Liver (tissue), 9 donors: ENCODE measurements around the gene LENG9. TPM values are rescaled to one million over a fixed set of nuclear protein-coding genes. Genes with fewer than 3 reads are reported as not detected.

Experiments
- DNase-seq: peaks from one replicate; pipeline ENCODE4 v3.0.0-alpha.2; 2017; ENCODE audit warnings: low spot score
- H3K27ac ChIP-seq, 2 donors: one replicate each; pipeline ENCODE4 v1.7.0; 2013; ENCODE audit warnings: inconsistent platforms in 2 of 2, low read length in 2 of 2, control low read depth in 1 of 2, low read depth in 1 of 2, mild to moderate bottlenecking in 1 of 2
- H3K27me3 ChIP-seq, 4 donors: one replicate each; pipeline versions ENCODE4 v1.6.1 to v1.7.0; 2013; ENCODE audit warnings: low read length in 3 of 4, inconsistent platforms in 1 of 4, mild to moderate bottlenecking in 1 of 4, moderate library complexity in 1 of 4; ENCODE audit not compliant: control insufficient read depth in 4 of 4, insufficient read depth in 4 of 4
- H3K36me3 ChIP-seq, 4 donors: one replicate each; pipeline versions ENCODE4 v1.6.1 to v1.7.0; 2013; ENCODE audit warnings: low read length in 3 of 4, mild to moderate bottlenecking in 3 of 4, low read depth in 1 of 4, moderate library complexity in 1 of 4; ENCODE audit not compliant: control insufficient read depth in 4 of 4, insufficient read depth in 3 of 4
- H3K4me1 ChIP-seq, 4 donors: one replicate each; pipeline versions ENCODE4 v1.6.1 to v1.7.0; 2013; ENCODE audit warnings: low read length in 3 of 4, mild to moderate bottlenecking in 3 of 4, moderate library complexity in 1 of 4; ENCODE audit not compliant: control insufficient read depth in 4 of 4, insufficient read depth in 4 of 4
- H3K4me3 ChIP-seq, 3 donors: one replicate each; pipeline versions ENCODE4 v1.6.1 to v1.7.0; 2013; ENCODE audit warnings: low read length in 3 of 3, control low read depth in 1 of 3, low read depth in 1 of 3, mild to moderate bottlenecking in 1 of 3
- H3K9ac ChIP-seq, 2 donors: one replicate each; pipeline ENCODE4 v1.7.0; 2013; ENCODE audit warnings: low read length in 2 of 2, mild to moderate bottlenecking in 2 of 2, moderate library complexity in 2 of 2, control low read depth in 1 of 2, low read depth in 1 of 2
- H3K9me3 ChIP-seq, 4 donors: one replicate each; pipeline versions ENCODE4 v1.6.1 to v1.7.0; 2013; ENCODE audit warnings: low read length in 3 of 4; ENCODE audit not compliant: control insufficient read depth in 4 of 4
- ATF3 ChIP-seq: IDR thresholded peaks from 2 replicates; pipeline ENCODE4 v1.6.1; 2016; ENCODE audit warnings: antibody characterized with exemption
- FOXA1 ChIP-seq: IDR thresholded peaks from 2 replicates; pipeline ENCODE4 v1.6.1; 2016; ENCODE audit warnings: antibody characterized with exemption
- FOXA2 ChIP-seq: IDR thresholded peaks from 2 replicates; pipeline ENCODE4 v1.6.1; 2016; ENCODE audit warnings: antibody characterized with exemption
- HNF4A ChIP-seq, 2 donors: conservative IDR thresholded peaks; 2 replicates each; pipeline ENCODE4 v1.6.1; 2016; ENCODE audit warnings: antibody characterized with exemption in 2 of 2, mild to moderate bottlenecking in 2 of 2
- HNF4G ChIP-seq: IDR thresholded peaks from 2 replicates; pipeline ENCODE4 v1.6.1; 2016; ENCODE audit warnings: antibody characterized with exemption
- NR2F2 ChIP-seq: IDR thresholded peaks from 2 replicates; pipeline ENCODE4 v1.6.1; 2016; ENCODE audit warnings: antibody characterized with exemption
- RAD21 ChIP-seq, 2 donors: IDR thresholded peaks; 2 replicates each; pipeline ENCODE4 v1.6.1; 2016; ENCODE audit warnings: antibody characterized with exemption in 2 of 2, mild to moderate bottlenecking in 2 of 2
- TAF1 ChIP-seq: conservative IDR thresholded peaks from 2 replicates; pipeline ENCODE4 v1.6.1; 2016; ENCODE audit warnings: antibody characterized with exemption, mild to moderate bottlenecking
- YY1 ChIP-seq: IDR thresholded peaks from 2 replicates; pipeline ENCODE4 v1.6.1; 2016; ENCODE audit warnings: antibody characterized with exemption, mild to moderate bottlenecking
- WGBS: extraction: QIAGEN DNeasy Blood & Tissue Kit; methylation state at CpG from one replicate; pipeline ENCODE4 v1.1.7; 2013; 5-methylcytosine and 5-hydroxymethylcytosine counted together
- polyA plus RNA-seq, 2 donors: library from polyadenylated mRNA; stranded (reverse) in 1 of 2; unstranded in 1 of 2; fragments of 200-250 nt in 1 of 2; fragments of >200 nt in 1 of 2; fragmentation: Nextera tagmentation in 1 of 2; extraction: Ambion mirVana in 1 of 2; gene quantifications; one replicate each; pipeline versions ENCODE4 v1.2.1 to v1.2.3, GENCODE V29; 2013 to 2015
- total RNA-seq, 2 donors: library from RNA; depleted of rRNA; stranded (reverse); fragments of >200 nt; gene quantifications; one replicate each; pipeline ENCODE4 v1.2.3, GENCODE V29; 2014
- TF ChIP-seq, protein P1 (sequence below): fragments of 150-350 bp; IDR thresholded peaks from 2 replicates; pipeline ENCODE4 v1.5.1; 2017; ENCODE audit warnings: improper control_type of control experiment, low read depth, low read length; ENCODE audit not compliant: missing input control
- TF ChIP-seq, protein P2 (sequence below): IDR thresholded peaks from 2 replicates; pipeline ENCODE4 v1.6.1; 2016; ENCODE audit warnings: antibody characterized with exemption
- TF ChIP-seq, protein P3 (sequence below): IDR thresholded peaks from 2 replicates; pipeline ENCODE4 v1.6.1; 2016; ENCODE audit warnings: antibody characterized with exemption, mild to moderate bottlenecking
- TF ChIP-seq, protein P4 (sequence below): IDR thresholded peaks from 2 replicates; pipeline ENCODE4 v1.6.1; 2016; ENCODE audit warnings: antibody characterized with exemption
- donor health status: healthy.
- donor health status: healthy.
- donor health status: healthy.
- donor health status: healthy.
- donor health status: healthy.

The LENG9 gene
- total and polyA plus RNA-seq, 4 donors = 0.19 to 6.9 (median 2.0) TPM

DNA sequence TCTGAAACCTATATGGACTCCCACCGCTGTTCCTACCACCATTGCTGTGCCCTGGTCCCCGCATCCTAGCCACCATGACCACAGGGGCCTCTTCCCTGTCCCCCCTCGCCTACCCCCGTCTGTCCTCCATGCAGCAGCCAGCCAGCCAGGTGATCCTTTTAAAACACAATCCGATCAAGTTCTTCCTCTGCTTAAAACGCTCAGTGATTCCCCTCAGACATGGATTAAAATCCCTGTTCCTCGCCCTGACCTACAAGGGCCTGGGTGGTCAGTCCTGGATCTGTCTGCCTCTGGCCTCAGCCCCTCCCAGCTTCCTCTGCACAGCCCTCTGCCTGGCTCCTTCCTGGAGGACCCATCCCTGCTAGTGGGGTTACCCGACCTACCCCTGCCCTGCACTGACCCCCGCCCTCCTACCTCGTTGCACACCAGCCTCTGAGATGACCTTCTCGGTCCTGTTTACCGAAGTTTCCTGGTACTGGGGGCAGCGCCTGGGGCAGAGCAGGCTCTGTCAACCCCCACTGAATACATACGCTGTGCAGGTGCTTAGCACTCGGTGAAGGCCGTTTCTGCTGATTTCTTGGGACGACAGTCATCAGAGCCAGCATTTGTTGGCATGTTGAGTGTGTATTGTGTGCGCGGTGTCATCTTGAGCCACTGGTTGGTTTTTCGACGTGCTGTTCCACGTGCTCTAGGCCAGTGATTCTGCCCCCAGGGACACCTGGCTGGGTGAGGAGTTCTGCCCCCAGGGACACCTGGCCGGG lies 29.3 kb downstream of the LENG9 start (continued):
- TF ChIP-seq, protein P1, sequence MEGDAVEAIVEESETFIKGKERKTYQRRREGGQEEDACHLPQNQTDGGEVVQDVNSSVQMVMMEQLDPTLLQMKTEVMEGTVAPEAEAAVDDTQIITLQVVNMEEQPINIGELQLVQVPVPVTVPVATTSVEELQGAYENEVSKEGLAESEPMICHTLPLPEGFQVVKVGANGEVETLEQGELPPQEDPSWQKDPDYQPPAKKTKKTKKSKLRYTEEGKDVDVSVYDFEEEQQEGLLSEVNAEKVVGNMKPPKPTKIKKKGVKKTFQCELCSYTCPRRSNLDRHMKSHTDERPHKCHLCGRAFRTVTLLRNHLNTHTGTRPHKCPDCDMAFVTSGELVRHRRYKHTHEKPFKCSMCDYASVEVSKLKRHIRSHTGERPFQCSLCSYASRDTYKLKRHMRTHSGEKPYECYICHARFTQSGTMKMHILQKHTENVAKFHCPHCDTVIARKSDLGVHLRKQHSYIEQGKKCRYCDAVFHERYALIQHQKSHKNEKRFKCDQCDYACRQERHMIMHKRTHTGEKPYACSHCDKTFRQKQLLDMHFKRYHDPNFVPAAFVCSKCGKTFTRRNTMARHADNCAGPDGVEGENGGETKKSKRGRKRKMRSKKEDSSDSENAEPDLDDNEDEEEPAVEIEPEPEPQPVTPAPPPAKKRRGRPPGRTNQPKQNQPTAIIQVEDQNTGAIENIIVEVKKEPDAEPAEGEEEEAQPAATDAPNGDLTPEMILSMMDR = no peak
- TF ChIP-seq, protein P2, sequence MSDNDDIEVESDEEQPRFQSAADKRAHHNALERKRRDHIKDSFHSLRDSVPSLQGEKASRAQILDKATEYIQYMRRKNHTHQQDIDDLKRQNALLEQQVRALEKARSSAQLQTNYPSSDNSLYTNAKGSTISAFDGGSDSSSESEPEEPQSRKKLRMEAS = no peak

- peaks cover 2 to 13% (median 11%) of the 10 kb centered on the region in 4 donors for H3K4me1 ChIP-seq
- 90% methylated on average over 5 of the region's 5 CpGs for WGBS
- H3K9ac ChIP-seq = no peak overlapping the region
- no peaks in the 10 kb centered on the region for H3K36me3 ChIP-seq
- no peak overlapping the region for H3K4me3 ChIP-seq
- H3K27me3 ChIP-seq = peaks cover 0 to 5% (median under 1%) of the 10 kb centered on the region in 4 donors
- TF ChIP-seq FOXA2 (no peak), TAF1 (no peak), RAD21 (IDR thresholded peaks at IDR 0.05) (no peak), NR2F2 (no peak), HNF4A (conservative IDR thresholded peaks at IDR 0.05) (no peak), FOXA1 (no peak), YY1 (no peak), HNF4G (no peak), ATF3 (no peak)
- TF ChIP-seq, protein P3, sequence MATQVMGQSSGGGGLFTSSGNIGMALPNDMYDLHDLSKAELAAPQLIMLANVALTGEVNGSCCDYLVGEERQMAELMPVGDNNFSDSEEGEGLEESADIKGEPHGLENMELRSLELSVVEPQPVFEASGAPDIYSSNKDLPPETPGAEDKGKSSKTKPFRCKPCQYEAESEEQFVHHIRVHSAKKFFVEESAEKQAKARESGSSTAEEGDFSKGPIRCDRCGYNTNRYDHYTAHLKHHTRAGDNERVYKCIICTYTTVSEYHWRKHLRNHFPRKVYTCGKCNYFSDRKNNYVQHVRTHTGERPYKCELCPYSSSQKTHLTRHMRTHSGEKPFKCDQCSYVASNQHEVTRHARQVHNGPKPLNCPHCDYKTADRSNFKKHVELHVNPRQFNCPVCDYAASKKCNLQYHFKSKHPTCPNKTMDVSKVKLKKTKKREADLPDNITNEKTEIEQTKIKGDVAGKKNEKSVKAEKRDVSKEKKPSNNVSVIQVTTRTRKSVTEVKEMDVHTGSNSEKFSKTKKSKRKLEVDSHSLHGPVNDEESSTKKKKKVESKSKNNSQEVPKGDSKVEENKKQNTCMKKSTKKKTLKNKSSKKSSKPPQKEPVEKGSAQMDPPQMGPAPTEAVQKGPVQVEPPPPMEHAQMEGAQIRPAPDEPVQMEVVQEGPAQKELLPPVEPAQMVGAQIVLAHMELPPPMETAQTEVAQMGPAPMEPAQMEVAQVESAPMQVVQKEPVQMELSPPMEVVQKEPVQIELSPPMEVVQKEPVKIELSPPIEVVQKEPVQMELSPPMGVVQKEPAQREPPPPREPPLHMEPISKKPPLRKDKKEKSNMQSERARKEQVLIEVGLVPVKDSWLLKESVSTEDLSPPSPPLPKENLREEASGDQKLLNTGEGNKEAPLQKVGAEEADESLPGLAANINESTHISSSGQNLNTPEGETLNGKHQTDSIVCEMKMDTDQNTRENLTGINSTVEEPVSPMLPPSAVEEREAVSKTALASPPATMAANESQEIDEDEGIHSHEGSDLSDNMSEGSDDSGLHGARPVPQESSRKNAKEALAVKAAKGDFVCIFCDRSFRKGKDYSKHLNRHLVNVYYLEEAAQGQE = no peak
- TF ChIP-seq, protein P1 = no peak
- TF ChIP-seq, protein P4, sequence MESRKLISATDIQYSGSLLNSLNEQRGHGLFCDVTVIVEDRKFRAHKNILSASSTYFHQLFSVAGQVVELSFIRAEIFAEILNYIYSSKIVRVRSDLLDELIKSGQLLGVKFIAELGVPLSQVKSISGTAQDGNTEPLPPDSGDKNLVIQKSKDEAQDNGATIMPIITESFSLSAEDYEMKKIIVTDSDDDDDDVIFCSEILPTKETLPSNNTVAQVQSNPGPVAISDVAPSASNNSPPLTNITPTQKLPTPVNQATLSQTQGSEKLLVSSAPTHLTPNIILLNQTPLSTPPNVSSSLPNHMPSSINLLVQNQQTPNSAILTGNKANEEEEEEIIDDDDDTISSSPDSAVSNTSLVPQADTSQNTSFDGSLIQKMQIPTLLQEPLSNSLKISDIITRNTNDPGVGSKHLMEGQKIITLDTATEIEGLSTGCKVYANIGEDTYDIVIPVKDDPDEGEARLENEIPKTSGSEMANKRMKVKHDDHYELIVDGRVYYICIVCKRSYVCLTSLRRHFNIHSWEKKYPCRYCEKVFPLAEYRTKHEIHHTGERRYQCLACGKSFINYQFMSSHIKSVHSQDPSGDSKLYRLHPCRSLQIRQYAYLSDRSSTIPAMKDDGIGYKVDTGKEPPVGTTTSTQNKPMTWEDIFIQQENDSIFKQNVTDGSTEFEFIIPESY = no peak
- no peak overlapping the region for H3K27ac ChIP-seq
- no peak for DNase-seq
- no peaks in the 10 kb centered on the region for H3K9me3 ChIP-seq
Observed at GRCh38 chr19:54433697-54434096, 29.9 kb downstream of the LENG9 start.
